SU-DHL-6 (cell line): ENCODE results near the gene CA5A.
"Not testable (repeated sequence)": the region's sequence is repeated elsewhere in the genome, so short reads cannot be mapped to it uniquely, and the experiment has no call there.

Source experiments
- CTCF ChIP-seq: fragments of 200-600 bp; sonication (generic); IDR thresholded peaks from one replicate; pipeline ENCODE4 v1.5.1; 2017; ENCODE audit warnings: antibody characterized with exemption, mild to moderate bottlenecking, low read length, moderate library complexity; ENCODE audit not compliant: insufficient read depth, poor library complexity, severe bottlenecking
- EZH2phosphoT487 ChIP-seq: fragments of 200-600 bp; sonication (generic), shearing (Covaris generic); conservative IDR thresholded peaks from 2 replicates; pipeline ENCODE4 v1.6.1; 2018; ENCODE audit warnings: mild to moderate bottlenecking, antibody characterized with exemption, low read length, moderate library complexity, mixed read lengths

GRCh38 chr16:87870418-87871291 lies 65.7 kb downstream of the CA5A start:
- TF ChIP-seq CTCF, EZH2phosphoT487: not testable (repeated sequence)
